Measurements from ENCODE around the gene MAP3K6. TPM values are rescaled to one million over a fixed set of nuclear protein-coding genes. Genes with fewer than 3 reads are reported as not detected.

Gene MAP3K6
- total and polyA plus RNA-seq, 11 donors = 21.1 to 77.0 (median 47.5) TPM

DNA sequence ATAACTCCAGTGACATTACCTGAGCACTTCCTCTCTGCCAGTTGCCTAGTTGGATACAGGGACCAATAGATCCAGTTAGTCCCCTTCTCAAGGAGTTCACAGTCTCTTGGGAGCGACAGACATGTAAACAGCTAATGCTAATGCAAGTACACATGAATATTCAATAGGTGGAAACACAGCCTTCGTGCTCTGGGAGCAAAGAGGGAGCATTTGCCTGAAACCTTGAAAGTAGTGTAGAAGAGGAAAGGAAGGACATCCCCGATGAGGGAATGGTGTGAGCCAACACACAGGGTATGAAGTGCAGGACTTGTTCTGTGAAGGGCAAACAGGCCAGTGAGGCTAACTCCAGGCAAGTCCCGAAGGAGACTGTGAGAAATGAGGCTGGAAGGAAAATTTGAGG is 48.6 kb downstream of the MAP3K6 start:
- WGBS, 4 donors = 20 to 33% (median 29%) methylated on average over 4 of the region's 4 CpGs
- TF ChIP-seq POLR2A (IDR thresholded peaks at IDR 0.05) (no peak), CTCF (IDR thresholded peaks at IDR 0.05) (no peak)
- no peak overlapping the region for H3K4me3 ChIP-seq
- no peak for ATAC-seq
- intact Hi-C loops (cut with DNase I) = no loop called here
- no peaks in the 10 kb centered on the region for H3K36me3 ChIP-seq
- no peaks in the 10 kb centered on the region for H3K9me3 ChIP-seq
- no peak overlapping the region for H3K27ac ChIP-seq
- H3K4me1 ChIP-seq = peaks cover 2 to 15% (median 5%) of the 10 kb centered on the region in 12 donors
- no peak for DNase-seq
- H3K27me3 ChIP-seq = peaks cover 0 to 5% (median 0%) of the 10 kb centered on the region in 9 donors

GRCh38 chr1:27316860-27317259 is 49.9 kb downstream of the MAP3K6 start:
- H3K27ac ChIP-seq = no peak overlapping the region
- 85 to 94% (median 91%) methylated on average over 5 of the region's 5 CpGs for WGBS, 4 donors
- peaks cover 0 to 9% (median 0%) of the 10 kb centered on the region in 12 donors for H3K4me1 ChIP-seq
- peaks cover 0 to under 1% (median 0%) of the 10 kb centered on the region in 9 donors for H3K36me3 ChIP-seq
- no peak for ATAC-seq
- TF ChIP-seq POLR2A (IDR thresholded peaks at IDR 0.05) = no peak
- intact Hi-C loops (cut with DNase I) = no loop called here
- peaks cover 0 to 5% (median 0%) of the 10 kb centered on the region in 9 donors for H3K27me3 ChIP-seq
- no peak overlapping the region for H3K4me3 ChIP-seq
- no peaks in the 10 kb centered on the region for H3K9me3 ChIP-seq
- no peak for DNase-seq

- ATAC-seq = no peak
- no peak for DNase-seq
- intact Hi-C loops (cut with DNase I) = loop anchor here in 1 of 10 donors (5.0 kb wide), 1 partner anchor 38 kb away; no protein-coding TSS in a partner anchor
- TF ChIP-seq CTCF (IDR thresholded peaks at IDR 0.05) = no peak
- TF ChIP-seq POLR2A (IDR thresholded peaks at IDR 0.05) = no peak
- Histone ChIP-seq H3K36me3 (peaks cover 0 to 12% (median 0%) of the 10 kb centered on the region in 9 donors), H3K27ac (no peak overlapping the region), H3K4me3 (no peak overlapping the region), H3K9me3 (no peaks in the 10 kb centered on the region), H3K4me1 (peaks cover 0 to 6% (median 0%) of the 10 kb centered on the region in 12 donors), H3K27me3 (peaks cover 0 to 5% (median 0%) of the 10 kb centered on the region in 9 donors)
- WGBS, 4 donors = 59 to 73% (median 64%) methylated on average over 2 of the region's 2 CpGs
Measured at GRCh38 chr1:27314737-27315136, 52.0 kb downstream of the MAP3K6 start.

DNA sequence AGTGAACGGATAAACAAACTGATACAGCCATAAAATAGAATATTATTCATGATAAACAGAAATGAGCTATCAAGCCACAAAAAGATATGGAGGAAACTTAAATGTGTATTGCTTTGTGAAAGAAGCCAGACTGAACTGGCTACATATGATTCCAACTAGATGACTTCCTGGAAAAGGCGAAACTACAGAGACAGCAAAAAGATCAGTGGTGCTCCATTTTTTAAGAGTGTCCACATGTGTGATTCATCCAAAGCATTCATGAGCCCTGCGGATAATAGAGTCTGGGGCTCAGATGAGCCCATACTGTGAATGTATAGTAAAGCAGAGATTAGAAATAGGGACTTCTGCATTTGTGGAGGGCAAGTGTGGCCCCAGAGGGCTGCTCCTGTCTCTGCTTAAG is 52.6 kb downstream of the MAP3K6 start:
- 65 to 80% (median 77%) methylated on average over 3 of the region's 3 CpGs for WGBS, 4 donors
- no peak for DNase-seq

More for the DNA sequence above, 52.6 kb downstream of the MAP3K6 start:
- Histone ChIP-seq H3K27me3 (peaks cover 0 to 5% (median 0%) of the 10 kb centered on the region in 9 donors), H3K36me3 (peaks cover 0 to 12% (median 0%) of the 10 kb centered on the region in 9 donors), H3K4me3 (no peak overlapping the region), H3K9me3 (no peaks in the 10 kb centered on the region), H3K4me1 (peaks cover 0 to 6% (median 0%) of the 10 kb centered on the region in 12 donors), H3K27ac (no peak overlapping the region)
- no peak for TF ChIP-seq CTCF (IDR thresholded peaks at IDR 0.05)
- TF ChIP-seq POLR2A (IDR thresholded peaks at IDR 0.05) = no peak
- ATAC-seq = no peak
- intact Hi-C loops (cut with DNase I) = loop anchor here in 1 of 10 donors (5.0 kb wide), 1 partner anchor 38 kb away; no protein-coding TSS in a partner anchor
